SIG-M5 treated with dmso at 0.1 percent for 504 hours (cell line): Measurements from ENCODE around the gene PRMT3.
"Not testable (repeated sequence)": the region's sequence is repeated elsewhere in the genome, so short reads cannot be mapped to it uniquely, and the experiment has no call there.

Source experiments
- DNase-seq: peaks from one replicate; lab custom pipeline; 2025; ENCODE audit not compliant: unreplicated experiment; lab: John Stamatoyannopoulos, UW

Gene PRMT3

DNA sequence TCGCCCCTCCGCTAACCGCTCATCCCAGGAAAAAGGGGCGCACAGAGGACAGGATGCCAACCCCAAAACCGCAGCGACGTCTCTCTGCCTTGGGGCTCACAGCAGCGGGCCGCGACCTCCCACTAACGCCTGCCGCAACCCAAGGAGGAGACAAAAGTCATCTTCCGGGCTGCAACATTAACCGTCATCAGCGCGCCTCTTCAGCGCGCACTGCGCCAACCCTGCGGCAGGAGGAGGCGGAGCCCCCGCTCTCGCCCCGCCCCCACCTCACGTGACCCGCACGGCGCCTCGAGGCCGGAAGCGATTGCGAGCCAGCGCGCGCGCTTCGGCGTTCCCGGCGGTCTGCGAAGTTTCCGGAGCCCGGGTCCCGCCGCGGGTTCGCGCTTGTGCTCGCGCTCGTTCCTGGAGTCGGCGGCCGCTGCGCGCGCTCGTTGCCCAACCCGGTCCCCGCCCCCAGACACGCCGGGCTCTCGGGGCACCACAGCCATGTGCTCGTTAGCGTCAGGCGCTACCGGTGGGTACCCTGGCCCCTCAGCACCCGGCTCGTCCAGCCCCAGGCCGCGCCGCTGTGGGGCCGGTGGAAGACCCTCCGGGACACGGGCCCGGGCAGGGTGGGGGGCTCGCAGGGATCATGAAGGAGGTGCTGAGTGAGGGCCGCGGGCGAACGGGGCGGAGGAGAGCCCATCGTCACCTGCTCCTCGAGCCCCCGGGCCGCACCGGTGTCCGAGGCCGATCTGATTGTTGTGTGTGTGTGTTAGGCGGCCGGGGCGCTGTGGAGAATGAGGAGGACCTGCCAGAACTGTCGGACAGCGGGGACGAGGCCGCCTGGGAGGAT is at the start of gene PRMT3:
TSS of gene PRMT3 (plus strand) at position 456 of the 835 bp plus-strand sequence. CDS start at position 487, 31 bp downstream.
- DNase-seq: peak; percentile 84

GRCh38 chr11:20342347-20343141 is 45.0 kb upstream of the PRMT3 start:
- no peak for DNase-seq

GRCh38 chr11:20351136-20351535 is 36.4 kb upstream of the PRMT3 start:
- no peak for DNase-seq

DNA sequence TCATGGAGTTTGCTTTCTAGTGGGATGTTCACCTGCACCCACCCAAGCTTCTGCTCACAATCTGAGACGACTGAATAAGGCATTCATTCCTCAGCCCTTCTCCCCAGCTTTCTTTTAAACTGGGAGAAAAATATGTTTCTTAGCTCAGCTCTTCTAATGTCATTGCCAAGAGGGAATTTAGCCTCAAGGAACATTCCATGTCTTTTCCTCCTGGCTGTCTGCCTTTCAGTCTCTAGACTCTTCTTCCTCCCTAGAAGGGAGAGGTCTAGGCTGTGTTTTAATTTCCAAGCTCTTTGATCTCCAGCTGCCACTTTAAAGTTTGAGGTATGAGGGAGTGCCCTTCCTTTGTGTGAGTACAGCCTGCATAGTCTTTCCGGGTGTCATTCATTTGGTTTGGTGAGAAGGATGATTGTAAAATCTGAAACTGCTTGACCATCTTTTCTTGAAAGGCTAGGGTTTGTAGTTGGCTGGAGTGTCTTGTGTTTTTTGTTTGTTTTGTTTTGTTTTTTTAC is 35.7 kb upstream of the PRMT3 start:
- no peak for DNase-seq

- peak; percentile 21 for DNase-seq
Observed at GRCh38 chr11:20353829-20354434, 33.6 kb upstream of the PRMT3 start.

- DNase-seq: peak; percentile 42
Observed at GRCh38 chr11:20355221-20356219, 32.0 kb upstream of the PRMT3 start.

GRCh38 chr11:20357150-20357549 is 30.4 kb upstream of the PRMT3 start:
- DNase-seq: no peak

DNA sequence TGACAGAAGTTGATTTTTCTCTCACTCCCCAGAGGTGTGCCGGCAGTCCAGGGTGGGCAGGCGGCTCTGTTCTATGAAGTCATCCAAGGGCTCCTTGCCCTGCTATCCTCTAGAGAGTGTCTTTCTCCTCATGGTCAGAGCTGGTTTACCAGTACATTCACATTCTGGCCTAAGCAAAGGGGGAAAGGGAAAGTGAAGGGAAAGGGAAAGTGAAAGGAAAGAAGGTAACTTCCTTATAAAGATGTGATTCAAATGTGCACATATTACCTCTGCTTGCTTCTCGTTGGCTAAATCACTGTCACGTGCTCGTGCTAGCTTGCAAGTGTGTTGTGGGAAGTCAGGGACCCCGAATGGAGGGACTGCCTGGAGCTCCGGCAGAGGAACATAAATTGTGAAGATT is 26.9 kb upstream of the PRMT3 start:
- DNase-seq: peak; percentile 46

DNA sequence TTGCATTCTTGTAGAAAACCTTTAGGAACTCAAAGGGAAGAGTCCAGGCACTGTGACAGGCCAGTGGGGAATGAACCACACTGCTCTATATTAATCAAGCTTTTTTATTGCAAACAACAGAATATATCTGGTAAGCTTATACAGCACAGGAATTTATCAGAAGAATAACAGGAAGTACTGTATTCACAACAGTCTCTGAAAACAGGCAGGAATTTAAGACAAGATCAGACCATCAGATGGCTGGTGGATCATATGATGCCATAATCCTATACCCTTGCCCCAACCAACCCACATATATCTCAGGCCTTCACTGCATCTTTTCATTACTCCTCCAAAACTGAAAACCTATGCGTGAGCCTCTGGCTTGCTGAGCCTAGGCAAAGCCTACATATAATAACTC is 25.0 kb upstream of the PRMT3 start:
- no peak for DNase-seq

DNA sequence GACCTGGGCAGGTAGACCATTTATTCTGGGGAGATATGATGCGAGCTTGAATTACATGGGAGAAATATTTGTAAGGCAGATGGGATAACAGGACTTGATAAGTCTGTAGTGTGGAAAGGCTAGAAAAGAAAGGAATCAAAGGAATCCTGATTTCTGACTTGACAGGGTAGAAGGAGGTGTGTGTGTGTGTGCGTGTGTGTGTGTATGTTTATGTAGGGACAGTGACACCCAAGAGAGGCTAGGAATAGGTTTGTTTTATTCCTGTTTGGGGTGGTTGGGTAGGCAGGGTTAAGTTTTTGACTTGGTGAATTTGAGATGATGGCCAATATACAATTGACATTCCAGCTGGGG is 24.4 kb upstream of the PRMT3 start:
- no peak for DNase-seq

DNA sequence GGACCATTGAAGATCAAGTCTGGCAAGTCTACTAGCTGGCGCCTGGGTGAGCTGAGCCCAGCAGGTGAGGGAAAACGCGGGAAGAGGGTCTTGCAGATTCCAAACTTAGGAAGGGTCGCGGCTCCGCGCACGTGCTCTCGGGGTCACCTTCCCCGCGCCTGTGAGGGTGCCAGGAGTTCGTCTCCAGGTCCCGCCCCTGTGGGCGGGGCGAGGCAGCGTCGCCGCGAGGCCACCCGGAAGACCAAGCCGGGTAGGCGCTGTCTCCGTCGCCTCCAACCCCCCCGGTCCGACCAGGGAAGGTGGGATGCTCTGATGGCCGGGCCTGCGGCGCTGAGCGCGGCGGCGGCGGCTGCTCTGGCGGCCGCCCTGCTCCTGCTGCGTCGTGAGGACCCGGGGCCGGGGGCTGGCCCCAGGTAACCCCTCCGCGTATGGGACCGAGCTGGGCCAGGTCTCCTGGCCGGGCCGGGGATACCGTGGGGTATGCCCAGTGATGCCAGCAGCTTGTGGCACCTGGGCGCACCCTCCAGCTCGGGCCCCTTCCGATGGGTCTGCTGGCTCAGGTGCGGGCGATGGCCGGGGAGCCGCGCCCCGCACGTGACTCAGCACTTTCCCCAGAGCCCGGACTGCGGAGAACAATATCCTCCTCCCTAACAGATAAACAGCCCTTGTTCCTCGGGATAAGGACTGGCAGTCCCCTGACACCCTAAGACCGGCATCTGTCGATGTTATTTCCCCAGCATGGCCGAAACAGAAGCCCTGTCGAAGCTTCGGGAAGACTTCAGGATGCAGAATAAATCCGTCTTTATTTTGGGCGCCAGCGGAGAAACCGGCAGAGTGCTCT is 23.8 kb upstream of the PRMT3 start, which contains the start of gene HTATIP2:
TSS of gene HTATIP2 (plus strand) at position 215 of the 841 bp plus-strand sequence. CDS start at position 739, 524 bp downstream.
- peak; percentile 44 for DNase-seq

DNA sequence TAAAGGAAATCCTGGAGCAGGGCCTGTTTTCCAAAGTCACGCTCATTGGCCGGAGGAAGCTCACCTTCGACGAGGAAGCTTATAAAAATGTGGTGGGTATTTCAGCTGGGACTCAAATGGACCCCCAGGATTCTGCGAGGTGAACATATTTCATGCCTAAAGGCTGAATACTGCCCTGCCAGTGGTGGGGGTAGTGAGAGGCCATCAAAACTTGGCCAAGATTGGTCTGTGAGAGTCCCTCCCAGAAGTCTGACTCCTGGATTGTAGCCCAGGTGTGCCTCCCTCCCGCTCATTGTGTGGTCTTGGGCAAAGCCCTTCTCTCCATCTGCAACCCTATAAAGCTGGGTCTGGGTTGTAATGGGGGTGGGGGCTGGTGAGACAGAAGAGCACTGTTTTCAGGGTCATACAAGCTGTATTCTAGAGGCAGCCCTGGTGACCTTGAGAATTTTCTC is 23.1 kb upstream of the PRMT3 start:
- no peak for DNase-seq

DNA sequence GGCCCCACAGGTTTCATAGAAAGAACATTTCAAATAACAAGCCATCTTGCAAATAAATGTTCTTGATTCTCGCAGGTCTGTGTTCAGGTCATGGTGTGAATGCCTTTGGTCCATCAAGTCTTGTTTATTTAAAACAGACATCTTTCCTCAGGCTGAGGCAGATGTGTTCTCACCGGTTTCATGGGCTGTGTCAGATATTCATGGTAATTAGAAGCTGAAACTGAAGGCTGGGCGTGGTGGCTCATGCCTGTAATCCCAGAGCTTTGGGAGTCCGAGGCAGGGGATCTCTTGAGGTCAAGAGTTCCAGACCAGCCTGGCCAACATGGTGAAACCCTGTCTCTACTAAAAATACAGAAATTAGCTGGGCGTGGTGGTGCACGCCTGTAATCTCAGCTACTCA is 22.1 kb upstream of the PRMT3 start:
- not testable (repeated sequence) for DNase-seq

GRCh38 chr11:20367313-20367948 is 20.1 kb upstream of the PRMT3 start:
- peak; percentile 23 for DNase-seq

DNA sequence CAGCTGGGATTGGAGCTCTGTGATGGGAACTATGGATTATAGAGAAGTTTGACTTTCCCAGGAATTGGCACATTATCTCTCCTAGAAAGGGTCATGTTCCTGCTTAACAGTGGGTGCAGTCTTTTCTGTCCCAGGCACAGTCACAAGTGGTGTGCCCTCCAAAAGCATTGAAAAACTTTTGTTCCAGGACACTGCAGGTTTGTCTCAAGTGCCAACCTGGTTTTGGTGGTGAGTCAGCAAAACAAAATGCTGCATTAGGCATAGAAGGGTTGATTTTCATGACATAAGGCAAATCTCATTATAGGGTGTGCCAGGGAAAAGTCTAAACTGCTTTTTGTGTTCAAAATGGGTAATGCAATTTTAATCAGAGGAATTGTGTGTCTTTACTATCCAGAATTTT is 19.1 kb upstream of the PRMT3 start:
- DNase-seq: no peak

DNA sequence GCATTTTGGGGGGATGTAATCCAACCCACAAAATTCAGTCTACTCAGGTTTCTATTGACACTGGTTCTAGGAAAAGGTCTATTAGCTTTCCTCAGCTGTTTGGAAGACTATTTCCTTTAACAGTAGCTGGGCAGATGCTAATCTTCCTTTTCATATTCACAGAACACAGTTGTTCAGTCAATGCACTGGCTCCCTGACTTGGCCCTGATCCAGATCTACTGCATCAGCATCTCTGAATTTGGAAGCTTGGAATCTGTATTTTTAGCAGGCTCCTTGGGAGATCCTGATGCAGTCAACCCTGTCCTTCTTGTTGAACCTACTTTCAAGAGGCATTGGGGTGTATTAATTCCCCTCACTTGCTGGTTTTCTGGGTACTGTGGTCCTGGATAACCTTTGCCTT is 17.7 kb upstream of the PRMT3 start:
- DNase-seq: no peak

- DNase-seq: no peak
Observed at GRCh38 chr11:20372081-20372626, 15.4 kb upstream of the PRMT3 start.

DNA sequence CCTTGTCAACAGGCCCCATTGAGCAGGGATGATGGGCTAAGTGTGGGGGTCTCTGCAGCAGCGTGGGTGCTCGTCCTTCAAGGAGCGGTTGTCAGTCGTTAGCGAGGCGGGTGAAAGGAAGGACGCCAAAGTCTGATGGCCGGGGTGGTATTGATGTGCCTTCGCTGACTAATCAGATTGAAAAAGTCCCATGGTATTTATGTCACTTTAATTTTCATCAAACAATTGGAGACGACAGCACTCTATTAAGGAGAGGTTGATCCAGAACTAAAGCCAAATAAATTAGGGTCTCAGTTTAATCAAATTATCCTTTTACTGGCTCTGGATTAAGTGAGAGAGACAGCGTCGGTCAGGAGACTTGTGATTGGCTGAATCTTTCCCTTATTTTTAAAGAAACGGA is 14.4 kb upstream of the PRMT3 start:
- no peak for DNase-seq
